B cell (primary cell): ENCODE results near the gene PLEKHA7. TPM values are rescaled to one million over a fixed set of nuclear protein-coding genes. Genes with fewer than 3 reads are reported as not detected.

Source experiments
- ATAC-seq: fragments of 200-7000 bp; cut with Tn5 transposase; one replicate; pipeline ENCODE4 v1.10.0; 2021; ENCODE audit warnings: low read depth, mild to moderate bottlenecking, moderate number of reproducible peaks, moderate library complexity
- CTCF ChIA-PET: fragments of 350-600 bp; sonication (Branson Sonifier 250); formaldehyde crosslinking; loops from one replicate; lab custom pipeline; 2021; ENCODE audit warnings: antibody characterized with exemption, inconsistent platforms; lab: Charles Lee
- POLR2A ChIA-PET: fragments of 350-600 bp; sonication (Branson Sonifier 250); formaldehyde crosslinking; loops from one replicate; lab custom pipeline; 2021; ENCODE audit warnings: antibody characterized with exemption; lab: Charles Lee
- DNase-seq: peaks from one replicate; pipeline ENCODE4 v3.0.0; 2013
- H2AFZ ChIP-seq: 2 replicates; pipeline ENCODE4 v1.6.1; 2012; ENCODE audit warnings: mild to moderate bottlenecking, low read depth, low read length; ENCODE audit not compliant: insufficient read depth, poor library complexity, severe bottlenecking
- H3K27ac ChIP-seq, 2 donors: 1 replicate in 1 of 2; 2 replicates in 1 of 2; pipeline ENCODE4 v1.5.1; 2012 to 2013; ENCODE audit warnings: low read length in 2 of 2, mild to moderate bottlenecking in 2 of 2, moderate library complexity in 1 of 2
- H3K27me3 ChIP-seq, 4 experiments: fragments of 200-600 bp in 1 of 4; sonication (generic) in 1 of 4; replicated peaks in 1 of 4; 1 replicate in 2 of 4; 2 replicates in 2 of 4; pipeline versions ENCODE4 v1.6.1 to v1.7.0; 2013 to 2016; ENCODE audit warnings: low read length in 3 of 4, mild to moderate bottlenecking in 2 of 4, mixed read lengths in 1 of 4, moderate library complexity in 1 of 4; ENCODE audit not compliant: insufficient read depth in 4 of 4, control insufficient read depth in 3 of 4; ENCODE audit errors: control extremely low read depth in 1 of 4
- H3K36me3 ChIP-seq, 2 experiments: replicated peaks in 1 of 2; 1 replicate in 1 of 2; 2 replicates in 1 of 2; pipeline versions ENCODE4 v1.6.1 to v1.7.1; 2013; ENCODE audit warnings: low read length in 1 of 2; ENCODE audit not compliant: insufficient read depth in 2 of 2, control insufficient read depth in 1 of 2; ENCODE audit errors: control extremely low read depth in 1 of 2, extremely low read depth in 1 of 2
- H3K4me1 ChIP-seq, 2 donors: fragments of 200-600 bp in 1 of 2; sonication (generic) in 1 of 2; 1 replicate in 1 of 2; 2 replicates in 1 of 2; pipeline versions ENCODE4 v1.5.1 to v1.6.1; 2013 to 2017; ENCODE audit warnings: low read length in 2 of 2; ENCODE audit not compliant: control insufficient read depth in 2 of 2, insufficient read depth in 2 of 2
- H3K4me2 ChIP-seq: replicated peaks from 2 replicates; pipeline ENCODE3; 2012; ENCODE audit warnings: mild to moderate bottlenecking, low read depth, low read length; ENCODE audit not compliant: poor library complexity, severe bottlenecking
- H3K4me3 ChIP-seq, 5 experiments: fragments of 200-600 bp in 1 of 5; sonication (generic) in 1 of 5; 1 replicate in 3 of 5; 2 replicates in 2 of 5; pipeline versions ENCODE4 v1.5.1 to v1.7.0; 2011 to 2016; ENCODE audit warnings: low read length in 4 of 5, mild to moderate bottlenecking in 4 of 5, low read depth in 2 of 5, control low read depth in 1 of 5, moderate library complexity in 1 of 5; ENCODE audit not compliant: insufficient read depth in 1 of 5; ENCODE audit errors: control extremely low read depth in 1 of 5, extremely low read depth in 1 of 5
- H3K79me2 ChIP-seq: fragments of 200-600 bp; sonication (generic); one replicate; pipeline ENCODE4 v1.6.0; 2016; ENCODE audit warnings: low read length; ENCODE audit not compliant: control insufficient read depth, insufficient read depth
- H3K9ac ChIP-seq: fragments of 200-600 bp; sonication (generic); 2 replicates; pipeline ENCODE4 v1.6.1; 2017; ENCODE audit warnings: mild to moderate bottlenecking, low read length, moderate library complexity
- H3K9me3 ChIP-seq, 3 donors: one replicate each; pipeline versions ENCODE4 v1.6.1 to v1.7.1; 2013; ENCODE audit warnings: low read length in 2 of 3; ENCODE audit not compliant: control insufficient read depth in 2 of 3, insufficient read depth in 1 of 3; ENCODE audit errors: control extremely low read depth in 1 of 3
- H4K20me1 ChIP-seq: 2 replicates; pipeline ENCODE4 v1.6.0; 2012; ENCODE audit warnings: mild to moderate bottlenecking, low read length; ENCODE audit not compliant: insufficient read depth, control insufficient read depth, poor library complexity, severe bottlenecking
- H3K27ac Mint-ChIP-seq: one replicate; pipeline ENCODE4 v1.8.0; 2021; ENCODE audit warnings: mixed read lengths
- H3K27me3 Mint-ChIP-seq: one replicate; pipeline ENCODE4 v1.8.0; 2021; ENCODE audit warnings: mixed read lengths
- H3K4me1 Mint-ChIP-seq: one replicate; pipeline ENCODE4 v1.8.0; 2021; ENCODE audit warnings: mixed read lengths
- H3K4me3 Mint-ChIP-seq: one replicate; pipeline ENCODE4 v1.8.0; 2021; ENCODE audit warnings: mixed read lengths
- H3K9me3 Mint-ChIP-seq: one replicate; pipeline ENCODE4 v1.8.0; 2022; ENCODE audit warnings: mixed read lengths; ENCODE audit not compliant: insufficient read depth
- CTCF ChIP-seq: fragments of 200-600 bp; IDR thresholded peaks from one replicate; pipeline ENCODE4 v1.8.0; 2022; ENCODE audit warnings: antibody characterized with exemption, mild to moderate bottlenecking
- EZH2 ChIP-seq: IDR thresholded peaks from 2 replicates; pipeline ENCODE4 v1.6.1; 2012; ENCODE audit warnings: borderline replicate concordance, low read depth, mild to moderate bottlenecking, moderate library complexity, low read length; ENCODE audit not compliant: insufficient read depth, poor library complexity, severe bottlenecking
- WGBS: methylation state at CpG from one replicate; pipeline ENCODE4 v1.1.5; 2013; ENCODE audit warnings: missing lambda C conversion rate; ENCODE audit not compliant: insufficient coverage; 5-methylcytosine and 5-hydroxymethylcytosine counted together
- intact Hi-C: fragments of 100-400 bp; cut with micrococcal nuclease; formaldehyde crosslinking; loops from one replicate; pipeline ENCODE4 v1.10.0; 2022
- polyA plus RNA-seq: library from polyadenylated mRNA; depleted of rRNA; stranded (reverse); fragments of >200 nt; gene quantifications from 2 replicates; pipeline ENCODE4 v1.2.3, GENCODE V29; 2012
- total RNA-seq, 2 donors: library from RNA; stranded (reverse); fragments of 120-200 nt in 1 of 2; gene quantifications; 1 replicate in 1 of 2; 2 replicates in 1 of 2; pipeline versions ENCODE4 v1.2.3 to v1.2.4, GENCODE V29; 2013 to 2022

The PLEKHA7 gene
- total and polyA plus RNA-seq, 2 donors (not counting 1 experiment from before 2014, with no cell fraction given), result 1.7 to 8.2 TPM

- Histone ChIP-seq H3K4me2 (no peak overlapping the region), H4K20me1 (no peaks in the 10 kb centered on the region), H3K4me3 (no peak overlapping the region), H3K27ac (no peak overlapping the region), H3K27me3 (no peaks in the 10 kb centered on the region), H3K9ac (no peak overlapping the region), H3K9me3 (no peaks in the 10 kb centered on the region), H3K36me3 (no peaks in the 10 kb centered on the region), H2AFZ (no peak overlapping the region), H3K4me1 (no peaks in the 10 kb centered on the region), H3K79me2 (no peaks in the 10 kb centered on the region)
- Mint-ChIP-seq H3K27ac (no peak overlapping the region), H3K27me3 (no peaks in the 10 kb centered on the region), H3K9me3 (no peaks in the 10 kb centered on the region), H3K4me3 (no peak overlapping the region), H3K4me1 (no peaks in the 10 kb centered on the region)
- no peak for TF ChIP-seq EZH2
- TF ChIP-seq CTCF, result no peak
- POLR2A ChIA-PET, result no interaction called here
- WGBS, result 85% methylated on average over 3 of the region's 7 CpGs
- DNase-seq (no peak), ATAC-seq (no peak)
- intact Hi-C loops, result no loop called here
- CTCF ChIA-PET, result interaction anchor here (1.2 to 6.1 kb wide), 7 partner anchors 10 to 741 kb away, joined by 4 to 41 read pairs (median 10); no protein-coding TSS in a partner anchor
These were observed 227.0 kb downstream of the PLEKHA7 start for GRCh38 chr11:16787035-16787742.

- Histone ChIP-seq H3K4me3 (no peak overlapping the region), H3K9me3 (no peaks in the 10 kb centered on the region), H3K9ac (no peak overlapping the region), H3K27ac (no peak overlapping the region), H3K36me3 (no peaks in the 10 kb centered on the region), H2AFZ (no peak overlapping the region), H3K4me2 (no peak overlapping the region), H3K4me1 (no peaks in the 10 kb centered on the region), H3K79me2 (no peaks in the 10 kb centered on the region), H4K20me1 (no peaks in the 10 kb centered on the region), H3K27me3 (no peaks in the 10 kb centered on the region)
- no peaks in the 10 kb centered on the region for H3K4me1 Mint-ChIP-seq
- ChIA-PET CTCF (interaction anchor here (0.9 to 6.1 kb wide), 16 partner anchors 11 to 742 kb away, joined by 3 to 41 read pairs (median 5); no protein-coding TSS in a partner anchor), POLR2A (no interaction called here)
- H3K27me3 Mint-ChIP-seq, result no peaks in the 10 kb centered on the region
- DNase-seq (no peak), ATAC-seq (no peak)
- 90% methylated on average over 3 of the region's 6 CpGs for WGBS
- H3K27ac Mint-ChIP-seq, result no peak overlapping the region
- H3K9me3 Mint-ChIP-seq, result no peaks in the 10 kb centered on the region
- intact Hi-C loops, result no loop called here
- no peak overlapping the region for H3K4me3 Mint-ChIP-seq
- TF ChIP-seq CTCF (no peak), EZH2 (no peak)
These were observed 228.1 kb downstream of the PLEKHA7 start for GRCh38 chr11:16786131-16786530.
